MM.1S (cell line): ENCODE results near the gene DNAL4.

Experiments used
- DNase-seq: peaks from one replicate; pipeline ENCODE4 v3.0.0-alpha.2; 2015
- H2AFZ ChIP-seq: fragments of 300-600 bp; sonication (generic); 2 replicates; pipeline ENCODE4 v1.6.0; 2016; ENCODE audit warnings: antibody characterized with exemption, low read length
- H3F3A ChIP-seq: fragments of 300-600 bp; sonication (generic); 2 replicates; pipeline ENCODE4 v1.6.1; 2016; ENCODE audit warnings: mild to moderate bottlenecking, antibody characterized with exemption, low read length, moderate library complexity, mixed read lengths; ENCODE audit not compliant: insufficient read depth
- H3K27ac ChIP-seq: fragments of 300-600 bp; sonication (generic); 2 replicates; pipeline ENCODE4 v1.5.1; 2016; ENCODE audit warnings: mild to moderate bottlenecking, low read length
- H3K27me3 ChIP-seq: fragments of 300-600 bp; sonication (generic); replicated peaks from 2 replicates; pipeline ENCODE4 v1.6.0; 2016; ENCODE audit warnings: low read length; ENCODE audit not compliant: insufficient read depth
- H3K36me3 ChIP-seq: fragments of 300-600 bp; sonication (generic); replicated peaks from 2 replicates; pipeline ENCODE4 v1.6.1; 2016; ENCODE audit warnings: mild to moderate bottlenecking, low read length, mixed read lengths; ENCODE audit not compliant: insufficient read depth
- H3K4me1 ChIP-seq: fragments of 300-600 bp; sonication (generic); 2 replicates; pipeline ENCODE4 v1.6.1; 2016; ENCODE audit warnings: low read length, mixed read lengths
- H3K4me2 ChIP-seq: fragments of 300-600 bp; sonication (generic); 2 replicates; pipeline ENCODE4 v1.6.0; 2016; ENCODE audit warnings: low read depth, low read length
- H3K4me3 ChIP-seq: fragments of 300-600 bp; sonication (generic); 2 replicates; pipeline ENCODE4 v1.5.1; 2016; ENCODE audit warnings: low read length, mixed read lengths
- H3K79me2 ChIP-seq: fragments of 300-600 bp; sonication (generic); 2 replicates; pipeline ENCODE4 v1.6.1; 2016; ENCODE audit warnings: mixed run types, low read length, mixed read lengths
- H3K9ac ChIP-seq: fragments of 300-600 bp; sonication (generic); 2 replicates; pipeline ENCODE4 v1.6.1; 2016; ENCODE audit warnings: low read length, mixed read lengths
- H3K9me2 ChIP-seq: fragments of 300-600 bp; sonication (generic); replicated peaks from 2 replicates; pipeline ENCODE4 v1.6.1; 2016; ENCODE audit warnings: mild to moderate bottlenecking, low read length, mixed read lengths; ENCODE audit not compliant: insufficient read depth
- H3K9me3 ChIP-seq: fragments of 300-600 bp; sonication (generic); replicated peaks from 2 replicates; pipeline ENCODE4 v1.6.1; 2016; ENCODE audit warnings: mild to moderate bottlenecking, low read length, mixed read lengths; ENCODE audit not compliant: insufficient read depth
- H4K20me1 ChIP-seq: fragments of 300-600 bp; sonication (generic); 2 replicates; pipeline ENCODE4 v1.6.1; 2016; ENCODE audit warnings: mild to moderate bottlenecking, low read length, moderate library complexity, mixed read lengths; ENCODE audit not compliant: insufficient read depth
- EZH2 ChIP-seq: fragments of 300-600 bp; sonication (generic); optimal IDR thresholded peaks from 2 replicates; pipeline ENCODE3; 2017; ENCODE audit warnings: low read depth, mild to moderate bottlenecking, antibody characterized with exemption, low read length, mixed read lengths
- EZH2phosphoT487 ChIP-seq: fragments of 300-600 bp; sonication (generic); IDR thresholded peaks from 2 replicates; pipeline ENCODE4 v1.6.1; 2018; ENCODE audit warnings: antibody characterized with exemption, low read length
- TF ChIP-seq, protein P1 (sequence below): fragments of 300-600 bp; sonication (generic); IDR thresholded peaks from 2 replicates; pipeline ENCODE4 v1.5.1; 2016; ENCODE audit warnings: antibody characterized with exemption, low read length, mixed read lengths

The DNAL4 gene

DNA sequence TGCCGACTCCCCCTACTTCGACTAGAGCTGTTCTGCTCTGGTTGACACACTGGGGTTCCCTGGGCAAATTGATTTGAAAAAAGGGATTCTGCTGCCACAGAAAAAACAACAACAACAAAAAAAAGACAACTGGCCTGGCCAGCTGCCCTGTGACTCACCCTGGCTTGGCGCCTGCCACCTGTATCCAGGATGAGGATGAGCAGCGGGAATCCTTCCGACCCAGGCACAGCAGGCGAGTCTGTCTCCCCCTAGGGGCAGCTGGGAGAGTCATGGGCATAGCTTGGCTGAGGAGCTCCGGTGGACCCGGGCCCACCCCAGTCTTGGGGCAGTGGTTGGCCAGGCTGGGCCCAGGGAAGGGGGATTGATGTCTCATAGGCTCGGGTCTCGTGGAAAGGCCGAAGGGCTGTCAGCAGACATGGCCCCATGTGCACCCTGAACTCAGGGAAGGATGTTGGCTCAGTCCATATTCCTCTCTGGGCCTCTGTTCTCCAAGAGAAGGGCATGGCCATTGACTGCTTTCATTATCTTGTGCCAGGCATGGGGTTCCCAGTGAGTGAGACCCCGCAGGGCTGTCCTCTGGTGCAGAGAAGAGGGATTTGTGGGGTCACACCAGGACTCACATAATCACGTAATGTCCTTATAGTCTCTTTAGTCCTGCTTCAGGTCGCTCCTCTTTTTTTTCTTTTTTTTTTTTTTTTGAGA, 27.7 kb downstream of the DNAL4 start:
- H3K36me3 ChIP-seq = no peaks in the 10 kb centered on the region
- TF ChIP-seq EZH2phosphoT487 = no peak
- TF ChIP-seq EZH2 = no peak
- TF ChIP-seq, protein P1, sequence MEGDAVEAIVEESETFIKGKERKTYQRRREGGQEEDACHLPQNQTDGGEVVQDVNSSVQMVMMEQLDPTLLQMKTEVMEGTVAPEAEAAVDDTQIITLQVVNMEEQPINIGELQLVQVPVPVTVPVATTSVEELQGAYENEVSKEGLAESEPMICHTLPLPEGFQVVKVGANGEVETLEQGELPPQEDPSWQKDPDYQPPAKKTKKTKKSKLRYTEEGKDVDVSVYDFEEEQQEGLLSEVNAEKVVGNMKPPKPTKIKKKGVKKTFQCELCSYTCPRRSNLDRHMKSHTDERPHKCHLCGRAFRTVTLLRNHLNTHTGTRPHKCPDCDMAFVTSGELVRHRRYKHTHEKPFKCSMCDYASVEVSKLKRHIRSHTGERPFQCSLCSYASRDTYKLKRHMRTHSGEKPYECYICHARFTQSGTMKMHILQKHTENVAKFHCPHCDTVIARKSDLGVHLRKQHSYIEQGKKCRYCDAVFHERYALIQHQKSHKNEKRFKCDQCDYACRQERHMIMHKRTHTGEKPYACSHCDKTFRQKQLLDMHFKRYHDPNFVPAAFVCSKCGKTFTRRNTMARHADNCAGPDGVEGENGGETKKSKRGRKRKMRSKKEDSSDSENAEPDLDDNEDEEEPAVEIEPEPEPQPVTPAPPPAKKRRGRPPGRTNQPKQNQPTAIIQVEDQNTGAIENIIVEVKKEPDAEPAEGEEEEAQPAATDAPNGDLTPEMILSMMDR = peak; percentile 85
- H3K9ac ChIP-seq = no peak overlapping the region
- H3F3A ChIP-seq = no peaks in the 10 kb centered on the region
- H3K27me3 ChIP-seq = no peaks in the 10 kb centered on the region
- H3K9me3 ChIP-seq = no peaks in the 10 kb centered on the region
- DNase-seq = peak; percentile 35
- no peak overlapping the region for H2AFZ ChIP-seq
- no peak overlapping the region for H3K4me2 ChIP-seq
- no peaks in the 10 kb centered on the region for H4K20me1 ChIP-seq
- H3K27ac ChIP-seq = no peak overlapping the region
- no peaks in the 10 kb centered on the region for H3K9me2 ChIP-seq
- no peaks in the 10 kb centered on the region for H3K79me2 ChIP-seq
- H3K4me3 ChIP-seq = no peak overlapping the region
- H3K4me1 ChIP-seq = no peaks in the 10 kb centered on the region

DNA sequence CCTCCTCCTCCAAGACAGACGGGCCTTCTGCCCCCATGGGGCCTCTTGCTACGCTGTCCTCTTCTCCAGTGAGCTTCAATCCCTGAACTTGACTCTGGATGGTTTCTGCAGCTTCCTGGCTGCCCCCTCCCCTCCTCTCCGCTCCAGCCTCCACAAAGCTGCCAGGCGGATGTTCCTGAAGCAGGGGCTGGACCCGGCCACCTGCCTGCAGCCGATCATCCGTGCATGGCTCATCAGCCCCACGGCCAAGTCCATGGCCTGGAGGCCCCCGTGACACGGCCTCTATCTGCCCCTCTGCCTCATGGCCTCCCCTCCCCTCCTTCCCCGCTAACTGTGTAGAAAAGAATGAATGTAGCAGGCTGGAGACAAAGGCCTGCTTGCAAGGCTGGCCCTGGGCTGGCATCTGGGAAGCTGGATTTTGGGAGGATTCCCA, 31.4 kb downstream of the DNAL4 start:
- TF ChIP-seq EZH2phosphoT487 (no peak), EZH2 (no peak)
- TF ChIP-seq, protein P1 = no peak

DNA sequence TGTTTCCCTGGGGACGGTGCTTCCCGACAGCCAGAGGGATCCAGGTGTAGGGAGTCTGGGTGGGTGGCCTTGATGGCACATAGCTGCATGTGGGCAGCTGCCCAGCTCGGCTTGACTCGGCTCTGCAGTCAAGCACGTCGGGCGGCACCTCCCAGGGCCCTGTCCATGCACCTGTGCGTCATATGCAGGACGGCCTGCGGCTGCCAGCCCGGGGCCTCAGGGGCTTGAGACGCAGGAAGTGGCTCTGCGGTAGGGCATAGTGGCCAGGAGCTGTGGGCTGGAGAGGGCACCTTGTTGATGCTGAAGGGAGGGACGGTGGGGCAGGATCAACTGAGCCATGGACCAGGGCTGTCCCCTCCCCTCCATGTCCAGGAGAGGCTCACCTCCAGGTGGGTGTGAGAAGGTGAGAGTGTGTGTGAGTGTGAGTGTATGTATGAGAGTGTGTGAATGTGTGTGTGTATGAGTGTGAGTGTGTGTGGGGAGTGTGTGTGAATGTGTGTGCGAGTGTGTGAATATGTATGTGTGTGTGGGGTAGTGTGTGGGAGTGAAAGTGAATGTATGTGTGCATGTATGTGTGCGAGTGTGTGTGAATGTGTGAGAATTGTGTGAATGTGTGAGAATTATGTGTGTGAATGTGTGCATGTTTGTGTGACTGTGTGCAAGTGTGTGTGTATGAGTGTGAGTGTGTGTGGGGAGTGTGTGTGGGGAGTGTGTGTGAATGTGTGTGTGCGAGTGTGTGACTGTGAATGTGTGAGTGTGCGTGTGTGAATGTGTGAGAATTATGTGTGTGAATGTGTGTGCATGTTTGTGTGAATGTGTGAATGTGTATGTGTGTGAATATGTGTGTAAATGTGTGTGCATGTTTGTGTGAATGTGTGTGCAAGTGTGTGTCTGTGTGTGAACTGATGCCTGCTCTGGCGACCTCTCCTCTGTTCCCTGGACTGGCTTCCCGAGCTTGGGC, 32.5 kb downstream of the DNAL4 start:
- H3K9me2 ChIP-seq = no peaks in the 10 kb centered on the region
- no peaks in the 10 kb centered on the region for H3K36me3 ChIP-seq
- H2AFZ ChIP-seq = no peak overlapping the region
- H3K79me2 ChIP-seq = peaks cover 10% of the 10 kb centered on the region
- DNase-seq = no peak
- H3K4me1 ChIP-seq = peaks cover 10% of the 10 kb centered on the region
- no peak overlapping the region for H3K4me3 ChIP-seq
- H3K9me3 ChIP-seq = no peaks in the 10 kb centered on the region
- H3F3A ChIP-seq = no peaks in the 10 kb centered on the region
- no peak for TF ChIP-seq EZH2phosphoT487
- no peak for TF ChIP-seq EZH2
- TF ChIP-seq, protein P1 = no peak
- H3K27ac ChIP-seq = no peak overlapping the region
- H3K4me2 ChIP-seq = no peak overlapping the region
- no peaks in the 10 kb centered on the region for H4K20me1 ChIP-seq
- no peak overlapping the region for H3K9ac ChIP-seq
- H3K27me3 ChIP-seq = no peaks in the 10 kb centered on the region

More for the DNA sequence above, 31.4 kb downstream of the DNAL4 start:
- H3K27me3 ChIP-seq = no peaks in the 10 kb centered on the region
- H3K9ac ChIP-seq = no peak overlapping the region
- H2AFZ ChIP-seq = no peak overlapping the region
- H3K4me3 ChIP-seq = no peak overlapping the region
- no peaks in the 10 kb centered on the region for H3F3A ChIP-seq
- H3K36me3 ChIP-seq = no peaks in the 10 kb centered on the region
- no peaks in the 10 kb centered on the region for H3K79me2 ChIP-seq
- no peaks in the 10 kb centered on the region for H3K4me1 ChIP-seq
- H4K20me1 ChIP-seq = no peaks in the 10 kb centered on the region
- H3K27ac ChIP-seq = no peak overlapping the region
- H3K9me3 ChIP-seq = no peaks in the 10 kb centered on the region
- H3K9me2 ChIP-seq = no peaks in the 10 kb centered on the region
- DNase-seq = no peak
- no peak overlapping the region for H3K4me2 ChIP-seq
